ENCODE measurements around the gene MORC4.

GRCh38 chrX:106894978-106895452 is 105.0 kb downstream of the MORC4 start:
- TF ChIP-seq CTCF (IDR thresholded peaks at IDR 0.05; ENCODE audit: borderline replicate concordance, extremely low read depth, low read length, poor library complexity, severe bottlenecking) (no peak), EZH2 (IDR thresholded peaks at IDR 0.05; ENCODE audit: borderline replicate concordance, low read depth, low read length, severe bottlenecking) (no peak)

Data from DND-41 (cell line).